GM12878 (cell line): ENCODE data around the gene SMARCD1. TPM values are rescaled to one million over a fixed set of nuclear protein-coding genes. Genes with fewer than 3 reads are reported as not detected.

Source experiments
- CBX5 ChIP-seq: sonication (generic); IDR thresholded peaks from 2 replicates; pipeline ENCODE4 v1.6.1; 2016; ENCODE audit warnings: low read depth, moderate library complexity, mild to moderate bottlenecking, inconsistent platforms
- CREB1 ChIP-seq: IDR thresholded peaks from 2 replicates; pipeline ENCODE4 v1.6.1; 2012; ENCODE audit warnings: low read depth, mild to moderate bottlenecking, inconsistent platforms
- E4F1 ChIP-seq: fragments of 450-650 bp; IDR thresholded peaks from 2 replicates; pipeline ENCODE4 v1.6.1; 2018; ENCODE audit warnings: borderline replicate concordance, mild to moderate bottlenecking; ENCODE audit not compliant: partially characterized antibody
- LARP7 ChIP-seq: fragments of 450-650 bp; IDR thresholded peaks from 2 replicates; pipeline ENCODE4 v1.6.1; 2017; ENCODE audit warnings: mild to moderate bottlenecking
- MYB ChIP-seq: fragments of 150-350 bp; IDR thresholded peaks from 2 replicates; pipeline ENCODE4 v1.6.1; 2014; ENCODE audit warnings: mild to moderate bottlenecking, low read depth, low read length, borderline replicate concordance
- POLR2AphosphoS2 ChIP-seq: IDR thresholded peaks from 2 replicates; pipeline ENCODE4 v1.6.1; 2011; ENCODE audit warnings: low read depth, mild to moderate bottlenecking, low read length, improper control_type of control experiment, moderate library complexity
- SIX5 ChIP-seq: IDR thresholded peaks from 2 replicates; pipeline ENCODE4 v1.6.1; 2011; ENCODE audit warnings: mild to moderate bottlenecking, low read depth, low read length, moderate library complexity; ENCODE audit not compliant: severe bottlenecking
- SREBF1 ChIP-seq: IDR thresholded peaks from 2 replicates; pipeline ENCODE4 v1.6.1; 2012; ENCODE audit warnings: mild to moderate bottlenecking, low read length
- ZNF622 ChIP-seq: fragments of 450-650 bp; IDR thresholded peaks from 2 replicates; pipeline ENCODE4 v1.6.1; 2017; ENCODE audit warnings: mild to moderate bottlenecking, inconsistent platforms
- polyA plus RNA-seq, 11 experiments: library from polyadenylated mRNA; depleted of rRNA in 4 of 11; unstranded in 6 of 11; stranded (reverse) in 5 of 11; fragments of >200 nt; fragmentation: Nextera tagmentation in 4 of 11; fragmentation: Illumina TruSeq in 1 of 11; extraction: Ambion mirVana in 4 of 11; extraction: Trizol in 1 of 11; gene quantifications; 1 replicate in 1 of 11; 2 replicates in 10 of 11; pipeline versions ENCODE4 v1.2.1 to v1.2.3, GENCODE V29; 2011 to 2016; ENCODE audit warnings: inconsistent platforms in 2 of 11, missing spikeins in 2 of 11, low read depth in 1 of 11
- total RNA-seq, 4 experiments: library from RNA; depleted of rRNA in 3 of 4; stranded (reverse); fragments of >200 nt in 3 of 4; fragmentation: Illumina TruSeq in 1 of 4; extraction: Trizol in 1 of 4; gene quantifications; 2 replicates each; pipeline versions ENCODE4 v1.2.1 to v1.2.3, GENCODE V29; 2013 to 2021
- TF ChIP-seq, protein P1 (sequence below): fragments of 450-650 bp; IDR thresholded peaks from 2 replicates; pipeline ENCODE4 v1.6.1; 2016; ENCODE audit warnings: mild to moderate bottlenecking

Gene SMARCD1
- total and polyA plus RNA-seq, 10 of the 15 experiments (the other 5 are each of a cell fraction or from before 2014, with no cell fraction given): 1.4 to 92.4 (median 58.9) TPM

DNA sequence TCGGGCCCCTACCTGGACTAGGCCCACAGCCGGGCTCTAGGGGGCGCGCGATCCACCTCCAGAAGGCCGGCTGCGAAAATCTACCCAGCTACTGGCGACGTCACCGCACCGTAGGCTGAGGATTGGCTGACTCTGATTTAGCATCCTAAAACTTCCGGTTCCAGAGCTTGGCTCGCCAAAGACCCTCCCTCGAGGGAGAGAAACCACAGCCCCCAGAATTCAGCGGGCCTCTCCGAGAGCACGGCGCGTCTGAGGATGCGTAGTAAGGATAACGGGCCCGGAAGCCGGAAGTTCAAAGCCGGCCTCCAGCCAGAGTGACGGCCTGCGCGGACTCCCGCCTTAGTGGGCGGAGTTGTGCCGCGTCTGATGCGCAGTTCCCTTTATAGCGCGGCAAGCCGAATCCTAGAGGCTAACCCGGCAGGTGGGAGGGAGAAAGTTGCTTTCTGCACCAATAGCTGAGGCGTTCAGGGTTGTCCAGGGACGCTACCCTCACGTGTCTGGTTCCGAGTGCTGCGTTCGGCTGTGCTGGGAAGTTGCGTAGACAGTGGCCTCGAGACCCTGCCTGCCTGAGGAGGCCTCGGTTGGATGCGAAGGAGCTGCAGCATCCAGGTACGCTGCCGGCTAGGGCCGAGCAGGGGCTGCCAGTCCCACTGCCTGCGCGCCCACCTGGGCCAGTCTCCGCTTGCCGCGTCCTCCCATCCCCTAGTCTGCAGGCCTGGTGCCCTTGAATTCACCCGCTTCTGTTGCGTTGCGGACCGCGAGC lies 26.7 kb downstream of the SMARCD1 start, which contains the start of gene COX14 (continued):
- TF ChIP-seq, protein P1, sequence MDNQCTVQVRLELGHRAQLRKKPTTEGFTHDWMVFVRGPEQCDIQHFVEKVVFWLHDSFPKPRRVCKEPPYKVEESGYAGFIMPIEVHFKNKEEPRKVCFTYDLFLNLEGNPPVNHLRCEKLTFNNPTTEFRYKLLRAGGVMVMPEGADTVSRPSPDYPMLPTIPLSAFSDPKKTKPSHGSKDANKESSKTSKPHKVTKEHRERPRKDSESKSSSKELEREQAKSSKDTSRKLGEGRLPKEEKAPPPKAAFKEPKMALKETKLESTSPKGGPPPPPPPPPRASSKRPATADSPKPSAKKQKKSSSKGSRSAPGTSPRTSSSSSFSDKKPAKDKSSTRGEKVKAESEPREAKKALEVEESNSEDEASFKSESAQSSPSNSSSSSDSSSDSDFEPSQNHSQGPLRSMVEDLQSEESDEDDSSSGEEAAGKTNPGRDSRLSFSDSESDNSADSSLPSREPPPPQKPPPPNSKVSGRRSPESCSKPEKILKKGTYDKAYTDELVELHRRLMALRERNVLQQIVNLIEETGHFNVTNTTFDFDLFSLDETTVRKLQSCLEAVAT: peak; percentile 66; the same call in 1 of the 2 replicates
- TF ChIP-seq E4F1: peak; percentile 85
- peak; percentile 99 for TF ChIP-seq LARP7
- TF ChIP-seq CBX5: no peak
- no peak; the same call in 1 of the 2 replicates for TF ChIP-seq ZNF622
- no peak for TF ChIP-seq MYB
- TF ChIP-seq POLR2AphosphoS2: peak; percentile 78; the same call in 1 of the 2 replicates
- 0 out of 2 replicates have a peak, but pooled peaks have one; percentile 23 for TF ChIP-seq SREBF1
- peak; percentile 97 for TF ChIP-seq CREB1
- peak; percentile 79 for TF ChIP-seq SIX5
